GM12864 (cell line): ENCODE results near the gene SUGCT.

Experiments used
- DNase-seq: peaks from one replicate; pipeline ENCODE4 v3.0.0-alpha.2; 2011; ENCODE audit warnings: low read depth
- H3K4me3 ChIP-seq: 2 replicates; pipeline ENCODE4 v1.5.1; 2011; ENCODE audit warnings: mild to moderate bottlenecking, low read depth, low read length, control low read depth
- CTCF ChIP-seq: IDR thresholded peaks from 2 replicates; pipeline ENCODE4 v1.5.1; 2011; ENCODE audit warnings: low read depth, mild to moderate bottlenecking, moderate library complexity, low read length, control low read depth, inconsistent platforms; ENCODE audit errors: missing control alignments

SUGCT gene

DNA sequence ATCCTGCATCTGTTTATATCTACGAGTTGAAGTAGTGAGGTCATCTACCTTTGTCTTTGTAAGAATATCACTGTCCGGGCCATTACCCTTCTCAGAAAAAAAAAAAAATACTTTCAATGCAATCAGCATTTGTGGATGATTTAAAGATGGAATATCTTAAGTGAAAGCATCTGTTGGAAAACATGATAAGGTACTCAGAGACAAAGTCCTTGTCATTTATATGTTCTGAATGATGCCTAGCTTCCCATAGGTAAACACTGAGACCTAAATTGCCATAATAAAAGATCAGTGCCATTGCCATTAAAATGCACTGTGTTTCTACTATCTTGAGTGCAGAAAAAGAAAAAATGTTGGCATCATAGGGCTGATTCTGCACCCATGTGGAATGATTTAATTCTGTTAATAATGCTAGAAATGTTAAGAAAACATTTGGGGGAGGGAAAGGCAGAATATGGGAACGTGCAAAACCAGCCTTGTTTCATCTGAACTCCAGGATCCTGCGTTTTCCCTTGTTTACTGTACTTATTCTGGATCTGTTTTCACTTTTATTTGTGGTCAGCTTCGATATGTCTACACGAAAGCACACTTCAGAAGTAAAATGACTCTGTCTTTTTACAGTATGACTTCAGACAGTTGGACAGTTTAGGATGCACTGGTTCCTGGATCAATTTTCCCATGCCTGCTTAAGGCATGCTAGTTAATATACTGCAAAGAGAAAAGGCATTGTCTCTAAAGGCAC lies 669.8 kb downstream of the SUGCT start:
- DNase-seq = no peak
- TF ChIP-seq CTCF = no peak
- H3K4me3 ChIP-seq = no peak overlapping the region

DNA sequence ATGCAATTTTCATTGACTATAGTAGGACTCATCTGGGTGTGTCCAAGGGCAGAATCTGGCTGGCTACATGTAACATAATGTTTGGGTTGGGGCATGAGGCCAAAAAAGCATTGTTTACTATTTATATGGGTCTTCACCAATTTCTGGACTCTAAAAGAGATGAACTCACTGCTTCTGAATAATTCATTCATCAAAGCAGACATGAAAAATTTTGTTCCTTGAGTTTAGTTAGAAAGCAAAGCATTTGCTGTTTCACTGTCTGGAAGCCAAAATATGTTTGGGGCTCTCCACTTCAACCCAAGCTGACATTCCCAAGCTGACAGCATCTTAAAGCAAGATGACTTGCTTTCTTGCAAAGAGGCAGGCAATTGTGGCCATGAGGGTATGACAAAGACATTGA lies 670.6 kb downstream of the SUGCT start:
- no peak for TF ChIP-seq CTCF
- H3K4me3 ChIP-seq = no peak overlapping the region
- DNase-seq = no peak

DNA sequence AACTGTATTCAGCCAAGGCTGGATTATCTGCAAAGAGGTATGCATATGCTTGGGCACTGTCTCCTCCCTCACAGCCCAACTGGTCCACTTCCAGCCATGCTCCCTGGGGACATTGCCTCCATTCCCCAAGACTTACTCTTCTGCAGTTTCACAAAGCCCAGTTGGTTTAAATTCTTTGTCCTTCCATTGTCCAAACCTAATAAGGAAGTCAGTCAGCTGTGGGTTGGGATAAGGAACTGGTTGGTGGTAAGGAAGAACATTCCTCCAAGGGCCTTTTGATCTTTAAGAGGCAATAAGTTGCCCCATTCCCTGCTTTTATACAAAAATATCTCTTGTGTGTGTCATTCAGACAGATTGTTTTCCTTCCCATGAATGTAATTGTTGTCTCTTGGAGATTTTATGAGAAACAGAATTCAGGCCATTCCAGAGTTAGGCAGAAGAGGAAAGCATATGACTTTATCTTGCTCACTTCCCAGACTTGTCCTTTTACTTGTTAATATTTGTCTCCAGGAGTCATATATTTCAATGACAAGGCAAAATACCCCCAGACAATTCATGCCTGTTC lies 673.7 kb downstream of the SUGCT start:
- no peak overlapping the region for H3K4me3 ChIP-seq
- no peak for DNase-seq

DNA sequence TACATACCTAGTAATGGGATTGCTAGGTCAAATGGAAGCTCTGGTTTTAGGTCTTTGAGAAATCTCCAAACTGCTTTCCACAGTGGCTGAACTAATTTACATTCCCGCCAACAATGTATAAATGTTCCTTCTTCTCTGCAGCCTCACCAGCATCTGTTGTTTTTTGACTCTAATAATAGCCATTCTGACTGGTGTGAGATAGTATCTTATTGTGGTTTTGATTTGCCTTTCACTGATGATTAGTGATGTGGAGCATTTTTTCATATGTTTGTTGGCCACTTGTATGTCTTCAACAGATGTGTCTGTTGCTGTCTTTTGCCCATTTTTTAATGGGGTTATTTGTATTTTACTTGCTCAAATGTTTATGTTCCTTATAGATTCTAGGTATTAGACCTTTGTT lies 675.5 kb downstream of the SUGCT start:
- DNase-seq = no peak
- H3K4me3 ChIP-seq = no peak overlapping the region
- no peak for TF ChIP-seq CTCF

More for the DNA sequence above, 673.7 kb downstream of the SUGCT start:
- TF ChIP-seq CTCF = no peak

DNA sequence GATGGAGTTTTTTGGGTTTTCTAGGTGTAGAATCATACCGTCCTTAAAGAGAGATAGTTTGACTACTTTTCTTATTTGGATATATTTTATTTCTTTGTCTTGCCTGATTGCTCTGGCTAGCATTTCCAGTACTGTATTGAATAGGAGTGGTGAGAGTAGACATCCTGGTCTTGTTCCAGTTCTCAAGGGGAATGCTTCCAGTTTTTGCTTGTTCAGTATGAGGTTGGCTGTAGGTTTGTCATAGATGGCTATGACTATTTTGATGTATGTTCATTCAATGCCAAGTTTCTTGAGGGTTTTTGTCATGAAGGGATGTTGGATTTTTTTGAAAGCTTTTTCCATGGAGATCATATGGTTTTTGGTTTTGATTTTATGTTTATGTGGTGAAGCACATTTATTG lies 676.9 kb downstream of the SUGCT start:
- no peak for TF ChIP-seq CTCF
- H3K4me3 ChIP-seq = no peak overlapping the region
- DNase-seq = no peak

GRCh38 chr7:40815022-40815421 lies 680.2 kb downstream of the SUGCT start:
- no peak for TF ChIP-seq CTCF
- H3K4me3 ChIP-seq = no peak overlapping the region
- no peak for DNase-seq

DNA sequence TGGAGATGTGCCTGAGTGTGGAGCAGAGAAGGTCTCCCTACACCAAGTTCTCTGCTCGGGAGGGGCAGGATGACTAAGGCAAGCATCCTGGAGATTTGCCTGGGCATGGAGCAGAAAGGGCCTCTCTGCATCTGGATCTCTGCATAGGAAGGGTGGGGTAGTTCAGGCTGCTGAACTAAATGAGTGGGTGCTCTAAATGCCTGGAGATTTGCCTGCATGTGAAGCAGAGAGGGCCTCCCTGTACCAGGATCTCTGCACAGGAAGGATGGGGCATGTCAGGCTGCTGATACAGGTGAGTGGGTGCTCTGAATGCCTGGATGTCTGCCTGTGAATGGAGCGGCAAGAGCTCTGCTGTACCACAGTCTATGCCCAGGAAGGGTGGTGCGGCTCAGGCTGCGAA lies 680.7 kb downstream of the SUGCT start:
- no peak for TF ChIP-seq CTCF
- H3K4me3 ChIP-seq = no peak overlapping the region
- DNase-seq = no peak
